ENCODE measurements around the gene ARF1.

- peak in 1 of 2 donors; percentile 4 for TF ChIP-seq CTCF (conservative IDR thresholded peaks at IDR 0.05 in 1 of 2, IDR thresholded peaks at IDR 0.05 in 1 of 2; ENCODE audit: extremely low read depth in 1 of 2, insufficient read depth in 1 of 2, low read depth in 1 of 2, low read length in 2 of 2)
- no peak for TF ChIP-seq EZH2 (IDR thresholded peaks at IDR 0.05; ENCODE audit: borderline replicate concordance, low read length)
Measured at GRCh38 chr1:228120351-228120750, 37.8 kb downstream of the ARF1 start.
